HG03460 (cell line): ENCODE data around the gene TNIP3.
"Not testable (repeated sequence)": the region's sequence is repeated elsewhere in the genome, so short reads cannot be mapped to it uniquely, and the experiment has no call there.

Experiments used
- ATAC-seq: cut with Tn5 transposase; IDR thresholded peaks from one replicate; pipeline ENCODE4 v1.9.1; 2021; ENCODE audit not compliant: unreplicated experiment

Gene TNIP3

GRCh38 chr4:121164291-121164690 is at the start of gene TNIP3:
TSS of gene TNIP3 (minus strand) at chr4:121164321. CDS start at chr4:121164125, 196 bp downstream.
- ATAC-seq: no peak

- no peak for ATAC-seq
Measured at GRCh38 chr4:121212806-121213205, 48.7 kb upstream of the TNIP3 start.

- ATAC-seq: no peak
Measured at GRCh38 chr4:121209171-121209570, 45.0 kb upstream of the TNIP3 start.

- no peak for ATAC-seq
Measured at GRCh38 chr4:121208244-121209007, 44.3 kb upstream of the TNIP3 start.

- not testable (repeated sequence) for ATAC-seq
Measured at GRCh38 chr4:121205777-121206176, 41.7 kb upstream of the TNIP3 start.

GRCh38 chr4:121200795-121201472 is 36.8 kb upstream of the TNIP3 start:
- peak; percentile 65 for ATAC-seq

- peak; percentile 81 for ATAC-seq
Measured at GRCh38 chr4:121199742-121200561, 35.8 kb upstream of the TNIP3 start.

GRCh38 chr4:121198251-121198650 is 34.1 kb upstream of the TNIP3 start:
- ATAC-seq: no peak

GRCh38 chr4:121195649-121196048 is 31.5 kb upstream of the TNIP3 start:
- no peak for ATAC-seq

GRCh38 chr4:121192480-121192879 is 28.4 kb upstream of the TNIP3 start:
- ATAC-seq: peak; percentile 40

- no peak for ATAC-seq
Measured at GRCh38 chr4:121192013-121192412, 27.9 kb upstream of the TNIP3 start.

GRCh38 chr4:121191361-121191760 is 27.2 kb upstream of the TNIP3 start:
- no peak for ATAC-seq

- ATAC-seq: no peak
Measured at GRCh38 chr4:121190389-121190788, 26.3 kb upstream of the TNIP3 start.

- peak; percentile 91 for ATAC-seq
Measured at GRCh38 chr4:121189326-121190215, 25.4 kb upstream of the TNIP3 start.

GRCh38 chr4:121187206-121187605 is 23.1 kb upstream of the TNIP3 start:
- no peak for ATAC-seq

- ATAC-seq: peak; percentile 52
Measured at GRCh38 chr4:121185960-121186359, 21.8 kb upstream of the TNIP3 start.

- ATAC-seq: no peak
Measured at GRCh38 chr4:121183989-121184388, 19.9 kb upstream of the TNIP3 start.

- ATAC-seq: no peak
Measured at GRCh38 chr4:121183361-121183760, 19.2 kb upstream of the TNIP3 start.

GRCh38 chr4:121182296-121182695 is 18.2 kb upstream of the TNIP3 start:
- ATAC-seq: no peak

GRCh38 chr4:121181493-121181892 is 17.4 kb upstream of the TNIP3 start:
- no peak for ATAC-seq

- no peak for ATAC-seq
Measured at GRCh38 chr4:121180558-121180957, 16.4 kb upstream of the TNIP3 start.
